ENCODE results near the gene BABAM2.

Gene BABAM2

DNA sequence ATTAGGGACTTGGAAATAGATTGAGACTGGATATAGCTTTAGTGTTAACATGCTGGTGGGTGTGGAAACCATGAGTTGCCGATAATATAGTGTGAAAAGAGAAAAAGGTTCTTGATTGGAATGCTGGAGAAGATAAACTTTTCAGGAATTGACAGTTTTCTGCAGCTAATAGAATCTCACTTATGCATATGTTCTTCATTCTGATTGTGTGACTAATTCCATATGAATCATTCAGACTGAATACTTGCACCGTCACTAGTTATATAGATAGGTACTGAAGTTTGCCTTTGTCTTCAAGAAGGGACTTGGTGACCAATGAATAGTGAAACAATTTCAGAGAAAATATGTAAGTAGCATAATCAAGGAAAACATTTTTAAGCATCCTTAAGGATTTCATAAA lies 276.4 kb downstream of the BABAM2 start:
- TF ChIP-seq, protein P1, sequence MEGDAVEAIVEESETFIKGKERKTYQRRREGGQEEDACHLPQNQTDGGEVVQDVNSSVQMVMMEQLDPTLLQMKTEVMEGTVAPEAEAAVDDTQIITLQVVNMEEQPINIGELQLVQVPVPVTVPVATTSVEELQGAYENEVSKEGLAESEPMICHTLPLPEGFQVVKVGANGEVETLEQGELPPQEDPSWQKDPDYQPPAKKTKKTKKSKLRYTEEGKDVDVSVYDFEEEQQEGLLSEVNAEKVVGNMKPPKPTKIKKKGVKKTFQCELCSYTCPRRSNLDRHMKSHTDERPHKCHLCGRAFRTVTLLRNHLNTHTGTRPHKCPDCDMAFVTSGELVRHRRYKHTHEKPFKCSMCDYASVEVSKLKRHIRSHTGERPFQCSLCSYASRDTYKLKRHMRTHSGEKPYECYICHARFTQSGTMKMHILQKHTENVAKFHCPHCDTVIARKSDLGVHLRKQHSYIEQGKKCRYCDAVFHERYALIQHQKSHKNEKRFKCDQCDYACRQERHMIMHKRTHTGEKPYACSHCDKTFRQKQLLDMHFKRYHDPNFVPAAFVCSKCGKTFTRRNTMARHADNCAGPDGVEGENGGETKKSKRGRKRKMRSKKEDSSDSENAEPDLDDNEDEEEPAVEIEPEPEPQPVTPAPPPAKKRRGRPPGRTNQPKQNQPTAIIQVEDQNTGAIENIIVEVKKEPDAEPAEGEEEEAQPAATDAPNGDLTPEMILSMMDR (conservative IDR thresholded peaks at IDR 0.05; ENCODE audit: control insufficient read depth, insufficient read depth, low read depth, low read length) = no peak
- H3K4me3 ChIP-seq (ENCODE audit: control insufficient read depth, low read depth, low read length) = no peak overlapping the region
- peak; percentile 68 for DNase-seq (ENCODE audit: low read depth)

DNA sequence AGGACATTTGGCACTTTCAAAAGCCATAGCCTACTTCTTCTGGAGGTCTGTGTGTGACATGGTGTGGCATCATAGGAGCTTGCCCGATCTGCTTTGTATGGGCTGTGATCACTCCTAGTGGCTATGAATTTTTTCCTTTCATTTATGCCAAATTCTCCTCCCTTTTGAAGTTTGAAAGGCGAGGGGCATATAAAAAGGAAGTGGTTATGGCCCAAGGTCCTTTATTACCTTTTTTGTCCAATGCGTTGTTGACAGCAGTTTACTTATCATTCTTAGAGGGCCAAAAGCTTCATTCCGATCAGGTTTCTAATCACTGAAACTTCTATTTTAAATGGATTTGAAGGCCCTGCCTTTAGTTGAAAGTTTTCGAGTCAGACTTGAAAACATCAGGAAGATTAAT lies 277.8 kb downstream of the BABAM2 start:
- DNase-seq (ENCODE audit: low read depth) = no peak
- no peak overlapping the region for H3K4me3 ChIP-seq (ENCODE audit: control insufficient read depth, low read depth, low read length)
- TF ChIP-seq, protein P1 (conservative IDR thresholded peaks at IDR 0.05; ENCODE audit: control insufficient read depth, insufficient read depth, low read depth, low read length) = no peak

DNA sequence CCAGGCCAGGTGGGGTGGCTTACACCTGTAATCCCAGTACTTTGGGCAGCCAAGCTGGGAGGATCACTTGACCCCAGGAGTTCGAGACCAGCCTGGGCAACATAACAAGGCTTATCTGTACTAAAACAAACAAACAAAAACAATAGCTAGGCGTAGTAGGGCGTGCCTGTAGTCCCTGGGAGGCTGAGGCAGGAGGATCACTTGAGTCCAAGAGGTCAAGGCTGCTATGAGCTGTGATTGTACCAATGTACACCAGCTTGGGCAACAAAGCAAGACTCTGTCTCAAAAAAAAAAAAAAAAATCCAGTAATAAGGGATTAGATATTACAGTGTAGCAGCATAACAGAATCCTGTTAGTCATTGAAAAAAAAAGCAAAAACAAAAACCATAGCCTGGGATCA lies 279.0 kb downstream of the BABAM2 start:
- H3K4me3 ChIP-seq (ENCODE audit: control insufficient read depth, low read depth, low read length) = no peak overlapping the region
- TF ChIP-seq, protein P1 (conservative IDR thresholded peaks at IDR 0.05; ENCODE audit: control insufficient read depth, insufficient read depth, low read depth, low read length) = no peak
- no peak for DNase-seq (ENCODE audit: low read depth)

GRCh38 chr2:28172114-28172898 lies 281.8 kb downstream of the BABAM2 start:
- TF ChIP-seq, protein P1 (conservative IDR thresholded peaks at IDR 0.05; ENCODE audit: control insufficient read depth, insufficient read depth, low read depth, low read length) = no peak
- peak; percentile 43 for DNase-seq (ENCODE audit: low read depth)
- H3K4me3 ChIP-seq (ENCODE audit: control insufficient read depth, low read depth, low read length) = no peak overlapping the region

DNA sequence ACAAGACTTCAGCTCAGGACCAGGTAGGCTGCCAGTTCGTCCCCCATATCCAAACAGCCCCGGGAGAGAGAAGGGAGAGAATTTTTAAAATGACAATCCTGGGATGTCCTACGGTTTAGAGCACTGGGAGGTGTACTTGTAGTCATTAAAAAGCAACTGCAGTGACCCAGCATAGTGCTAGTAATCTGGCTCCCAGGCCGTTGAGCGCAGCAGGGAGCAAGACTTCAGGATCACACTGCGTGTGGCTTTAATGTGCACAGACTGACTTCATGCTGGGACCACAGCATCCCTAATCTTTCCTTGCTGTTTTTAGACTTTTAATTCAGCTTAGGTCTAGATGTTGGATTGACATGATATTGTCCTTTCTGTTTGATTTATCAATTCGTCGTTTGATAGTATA lies 282.8 kb downstream of the BABAM2 start:
- TF ChIP-seq, protein P1 (conservative IDR thresholded peaks at IDR 0.05; ENCODE audit: control insufficient read depth, insufficient read depth, low read depth, low read length) = no peak
- no peak overlapping the region for H3K4me3 ChIP-seq (ENCODE audit: control insufficient read depth, low read depth, low read length)
- DNase-seq (ENCODE audit: low read depth) = no peak

DNA sequence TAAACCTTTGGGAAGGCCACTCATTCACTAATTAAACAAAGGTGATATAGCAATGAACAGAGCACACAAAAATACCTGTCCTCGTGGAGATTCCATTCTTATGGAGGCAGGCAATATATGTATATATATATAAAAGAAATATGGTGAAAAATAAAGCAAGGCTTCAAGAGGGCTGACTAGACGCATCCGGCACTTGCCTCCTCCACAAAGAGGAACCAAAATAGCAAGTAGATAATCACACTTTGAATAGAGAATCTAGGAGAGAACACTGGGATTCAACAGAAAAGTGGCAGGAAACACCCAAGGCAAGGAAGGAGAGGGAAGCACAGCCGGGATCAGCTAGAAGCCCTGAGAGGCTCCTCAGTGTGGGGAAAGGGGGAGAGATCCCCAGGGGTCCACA lies 283.7 kb downstream of the BABAM2 start:
- DNase-seq (ENCODE audit: low read depth) = no peak
- TF ChIP-seq, protein P1 (conservative IDR thresholded peaks at IDR 0.05; ENCODE audit: control insufficient read depth, insufficient read depth, low read depth, low read length) = no peak
- no peak overlapping the region for H3K4me3 ChIP-seq (ENCODE audit: control insufficient read depth, low read depth, low read length)
